Activated naive CD8-positive, alpha-beta T cell treated with anti-CD3 and anti-CD28 coated beads, Interleukin-2, amount 50 U/mL, for 16 hours (primary cell): Measurements from ENCODE around the gene IGFL4.

Source experiments
- DNase-seq: peaks from one replicate; pipeline ENCODE4 v3.0.0-alpha.2; 2020; ENCODE audit warnings: low read depth, low spot score

The IGFL4 gene

GRCh38 chr19:45994456-45994997 lies 46.3 kb downstream of the IGFL4 start:
- DNase-seq: no peak

GRCh38 chr19:45990113-45990728 lies 50.6 kb downstream of the IGFL4 start:
- no peak for DNase-seq
